NCI-H1694 treated with DMSO at 0.1 percent for 48 hours (cell line): ENCODE data around the gene FAM222B.
"Not testable (repeated sequence)": the region's sequence is repeated elsewhere in the genome, so short reads cannot be mapped to it uniquely, and the experiment has no call there.

Experiments
- DNase-seq: peaks from one replicate; lab custom pipeline; 2025; lab: John Stamatoyannopoulos, UW

The FAM222B gene

GRCh38 chr17:28745786-28746411, 96.7 kb downstream of the FAM222B start:
- DNase-seq, result no peak

GRCh38 chr17:28744972-28745785, 97.4 kb downstream of the FAM222B start:
- DNase-seq, result no peak

DNA sequence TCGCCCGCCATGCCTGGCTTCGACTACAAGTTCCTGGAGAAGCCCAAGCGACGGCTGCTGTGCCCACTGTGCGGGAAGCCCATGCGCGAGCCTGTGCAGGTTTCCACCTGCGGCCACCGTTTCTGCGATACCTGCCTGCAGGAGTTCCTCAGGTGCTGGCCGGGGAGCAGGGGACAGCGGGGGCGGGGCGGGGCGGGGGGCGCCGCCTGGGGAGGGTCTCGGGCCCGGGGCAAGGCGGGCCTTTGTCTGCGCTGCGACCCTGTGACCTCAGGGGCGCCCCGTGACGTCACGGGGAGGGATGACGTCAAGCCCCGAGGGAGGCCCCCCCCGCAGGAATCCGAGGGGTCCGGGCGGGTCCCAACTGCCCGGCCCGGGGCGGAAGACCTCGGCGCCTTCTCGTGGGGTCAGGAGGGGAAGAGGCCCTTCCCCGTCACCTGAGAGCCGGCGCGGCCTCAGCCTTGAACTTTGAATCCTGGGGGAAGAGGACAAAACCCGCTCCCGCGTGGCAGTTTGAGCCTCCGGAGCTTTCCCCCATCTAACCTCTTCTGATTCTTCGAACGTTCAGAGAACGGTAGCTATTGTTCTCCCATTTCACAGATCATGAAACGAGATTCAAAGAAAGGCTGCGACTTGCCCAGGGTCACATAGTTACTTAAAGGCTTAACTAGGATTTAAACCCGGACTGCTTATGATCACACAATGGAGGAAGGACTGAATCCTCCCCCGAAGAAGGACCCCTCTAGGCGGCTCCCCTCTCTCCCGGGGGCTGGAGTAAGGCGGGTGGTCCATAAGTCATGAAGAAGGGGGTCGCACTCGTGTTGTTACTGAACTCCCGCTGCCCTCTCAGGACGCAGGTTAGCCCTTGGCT, 98.3 kb downstream of the FAM222B start:
- no peak for DNase-seq

GRCh38 chr17:28743243-28744103, 99.1 kb downstream of the FAM222B start, which contains the start of gene TRAF4:
TRAF4 (plus strand) TSS chr17:28744011; CDS start chr17:28744113, 102 bp downstream.
- DNase-seq, result peak; percentile 61

GRCh38 chr17:28741358-28742349, 100.9 kb downstream of the FAM222B start:
- no peak for DNase-seq

DNA sequence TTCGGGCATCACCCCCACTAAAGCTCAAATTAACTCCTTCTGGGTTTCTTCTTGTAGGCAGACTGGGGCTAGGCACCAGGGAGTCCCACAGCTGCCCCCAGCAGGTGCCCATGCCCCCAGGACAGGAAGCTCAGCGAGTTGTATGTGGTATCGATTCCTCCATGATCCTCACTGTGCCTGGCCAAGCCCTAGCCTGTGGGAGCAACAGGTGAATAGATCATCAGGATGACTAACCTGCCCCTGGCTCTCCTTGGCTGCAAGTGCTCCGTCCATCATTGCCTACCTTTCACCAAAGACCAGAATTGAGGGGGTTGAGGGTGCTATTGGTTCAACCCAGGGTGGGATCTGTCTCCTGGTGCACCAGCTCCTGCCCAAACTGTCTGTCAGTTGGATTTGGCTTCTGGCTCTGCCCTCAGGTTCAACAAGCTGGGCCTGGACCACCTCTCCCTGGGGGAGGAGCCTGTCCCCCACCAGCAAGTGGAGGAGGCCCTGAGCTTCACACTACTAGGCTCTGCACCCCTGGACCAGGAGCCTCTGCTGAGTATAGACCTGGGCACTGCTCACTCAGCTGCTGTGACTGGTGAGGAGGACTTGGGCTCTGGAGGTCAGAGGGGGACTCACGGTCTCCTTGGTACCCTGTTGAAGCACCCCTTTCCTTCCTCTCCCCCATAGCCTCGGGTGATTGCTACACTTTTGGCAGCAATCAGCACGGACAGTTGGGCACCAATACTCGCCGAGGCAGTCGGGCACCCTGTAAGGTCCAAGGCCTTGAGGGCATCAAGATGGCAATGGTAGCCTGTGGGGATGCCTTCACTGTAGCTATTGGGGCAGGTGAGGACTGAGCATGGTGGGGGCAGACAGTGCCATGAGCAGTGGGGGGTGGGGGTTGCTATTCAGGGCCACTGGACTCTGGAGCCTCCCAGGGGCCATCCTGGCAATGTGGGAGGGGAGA, 101.9 kb downstream of the FAM222B start:
- DNase-seq, result no peak

- no peak for DNase-seq
Observed at GRCh38 chr17:28738680-28739384, 103.8 kb downstream of the FAM222B start.

DNA sequence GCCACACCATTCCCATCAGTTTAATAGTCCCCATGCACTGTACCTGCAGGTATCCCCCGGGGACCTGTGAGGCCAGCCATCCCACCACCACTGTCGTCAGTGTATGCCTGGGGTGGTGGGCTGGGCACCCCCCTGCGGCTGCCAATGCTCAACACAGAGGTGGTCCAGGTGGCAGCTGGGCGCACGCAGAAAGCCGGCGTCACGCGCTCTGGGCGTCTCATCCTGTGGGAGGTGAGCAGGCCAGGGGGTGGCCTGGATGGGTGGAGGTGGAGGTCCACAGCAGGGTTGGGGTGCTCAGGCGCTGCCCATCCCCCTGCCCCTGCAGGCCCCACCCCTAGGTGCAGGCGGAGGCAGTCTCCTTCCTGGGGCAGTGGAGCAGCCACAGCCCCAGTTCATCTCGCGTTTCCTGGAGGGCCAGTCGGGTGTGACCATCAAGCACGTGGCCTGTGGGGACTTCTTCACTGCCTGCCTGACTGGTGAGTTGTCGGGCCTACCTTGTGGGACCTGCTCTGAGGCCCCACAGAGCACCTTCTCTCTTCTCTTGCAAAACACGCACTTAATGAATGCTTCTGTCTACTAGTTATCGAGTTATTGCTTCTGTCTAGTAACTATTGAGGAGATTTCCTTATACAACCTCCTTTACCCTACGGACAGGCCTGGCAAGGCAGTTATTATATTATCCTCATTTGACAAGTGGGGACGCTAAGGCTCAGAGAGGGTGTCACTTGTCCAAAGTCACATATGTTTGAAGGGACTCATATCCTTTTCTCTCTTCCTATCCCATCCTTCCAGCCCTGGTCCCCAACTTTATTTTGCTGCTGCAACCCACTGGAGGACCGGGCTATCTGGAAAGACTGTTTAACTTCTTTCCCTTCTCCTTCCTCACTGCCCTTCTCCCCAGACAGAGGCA, 104.6 kb downstream of the FAM222B start:
- DNase-seq, result no peak

DNA sequence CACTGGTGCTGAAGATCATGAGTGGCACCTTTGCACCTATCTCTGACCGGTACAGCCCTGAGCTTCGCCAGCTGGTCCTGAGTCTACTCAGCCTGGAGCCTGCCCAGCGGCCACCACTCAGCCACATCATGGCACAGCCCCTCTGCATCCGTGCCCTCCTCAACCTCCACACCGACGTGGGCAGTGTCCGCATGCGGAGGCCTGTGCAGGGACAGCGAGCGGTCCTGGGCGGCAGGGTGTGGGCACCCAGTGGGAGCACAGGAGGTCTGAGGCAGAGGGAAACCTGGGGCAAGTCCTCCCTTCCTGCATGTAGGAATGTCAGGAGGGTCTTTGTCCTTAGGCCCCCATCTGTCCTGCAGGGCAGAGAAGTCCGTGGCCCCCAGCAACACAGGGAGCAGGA, 105.3 kb downstream of the FAM222B start:
- DNase-seq, result no peak

GRCh38 chr17:28735913-28736769, 106.4 kb downstream of the FAM222B start:
- not testable (repeated sequence) for DNase-seq

- DNase-seq, result no peak
Observed at GRCh38 chr17:28735242-28735722, 107.3 kb downstream of the FAM222B start.

- no peak for DNase-seq
Observed at GRCh38 chr17:28734712-28735241, 107.8 kb downstream of the FAM222B start.

- no peak for DNase-seq
Observed at GRCh38 chr17:28733346-28733745, 109.2 kb downstream of the FAM222B start.

- DNase-seq, result no peak
Observed at GRCh38 chr17:28729950-28730330, 112.7 kb downstream of the FAM222B start.

- peak; percentile 88 for DNase-seq
Observed at GRCh38 chr17:28728364-28729200, 114.0 kb downstream of the FAM222B start, which contains the start of gene NEK8. NEK8 (plus strand) TSS chr17:28728788; CDS start chr17:28728814, 26 bp downstream.
